H1 (cell line): ENCODE results near the gene CEP120. TPM values are rescaled to one million over a fixed set of nuclear protein-coding genes. Genes with fewer than 3 reads are reported as not detected.

Experiments
- CTCF ChIA-PET: fragments of 300-600 bp; sonication (Branson Sonifier 250); formaldehyde crosslinking; loops from one replicate; lab custom pipeline; 2021; ENCODE audit not compliant: partially characterized antibody; lab: Charles Lee
- POLR2A ChIA-PET: fragments of 300-600 bp; sonication (Branson Sonifier 250); formaldehyde crosslinking; loops from one replicate; lab custom pipeline; 2021; ENCODE audit warnings: inconsistent platforms; ENCODE audit not compliant: partially characterized antibody; lab: Charles Lee
- DNase-seq, 2 experiments: peaks; one replicate each; pipeline versions ENCODE4 v3.0.0 to v3.0.0-alpha.2; 2010 to 2022; ENCODE audit warnings: low spot score in 2 of 2, low read depth in 1 of 2, mixed read lengths in 1 of 2
- FAIRE-seq: peaks from 2 replicates; lab custom pipeline; 2011; peaks lifted over from hg19 to GRCh38; lab: Jason Lieb, UNC
- H2AFZ ChIP-seq: 2 replicates; pipeline ENCODE4 v1.8.1; 2012; ENCODE audit warnings: low read length, inconsistent platforms
- H2AK5ac ChIP-seq: 2 replicates; pipeline ENCODE4 v1.6.1; 2013; ENCODE audit warnings: low read depth, low read length
- H2BK120ac ChIP-seq: replicated peaks from 2 replicates; pipeline ENCODE3; 2013; ENCODE audit warnings: low read depth, low read length, inconsistent platforms
- H2BK12ac ChIP-seq: 2 replicates; pipeline ENCODE4 v1.6.1; 2013; ENCODE audit warnings: low read depth, low read length
- H2BK15ac ChIP-seq: 2 replicates; pipeline ENCODE4 v1.6.1; 2013; ENCODE audit warnings: low read length
- H2BK20ac ChIP-seq: 2 replicates; pipeline ENCODE4 v1.6.1; 2013; ENCODE audit warnings: low read length
- H2BK5ac ChIP-seq: 2 replicates; pipeline ENCODE4 v1.6.1; 2013; ENCODE audit warnings: low read depth, low read length
- H3K14ac ChIP-seq: 2 replicates; pipeline ENCODE4 v1.6.1; 2013; ENCODE audit warnings: inconsistent platforms; ENCODE audit not compliant: insufficient read length
- H3K18ac ChIP-seq: 2 replicates; pipeline ENCODE4 v1.6.1; 2013; ENCODE audit warnings: low read length; ENCODE audit errors: extremely low read depth
- H3K23ac ChIP-seq: 2 replicates; pipeline ENCODE4 v1.6.1; 2013; ENCODE audit warnings: inconsistent platforms; ENCODE audit not compliant: insufficient read length
- H3K23me2 ChIP-seq: 2 replicates; pipeline ENCODE4 v1.6.1; 2013; ENCODE audit warnings: low read depth, low read length
- H3K27ac ChIP-seq: 2 replicates; pipeline ENCODE4 v1.6.1; 2011; ENCODE audit warnings: low read depth, low read length, inconsistent platforms
- H3K27me3 ChIP-seq, 4 experiments: replicated peaks in 1 of 4; 1 replicate in 1 of 4; 2 replicates in 3 of 4; pipeline versions ENCODE4 v1.6.1 to v1.8.1; 2011 to 2013; ENCODE audit warnings: low read length in 3 of 4, mild to moderate bottlenecking in 3 of 4, inconsistent platforms in 2 of 4, mixed read lengths in 2 of 4, moderate library complexity in 1 of 4; ENCODE audit not compliant: control insufficient read depth in 3 of 4, insufficient read depth in 3 of 4; ENCODE audit errors: extremely low read depth in 1 of 4
- H3K36me3 ChIP-seq, 4 experiments: 2 replicates each; pipeline versions ENCODE4 v1.6.1 to v1.8.1; 2011 to 2013; ENCODE audit warnings: mild to moderate bottlenecking in 4 of 4, low read length in 3 of 4, moderate library complexity in 2 of 4, control low read depth in 1 of 4, inconsistent platforms in 1 of 4; ENCODE audit not compliant: insufficient read depth in 4 of 4, control insufficient read depth in 2 of 4
- H3K4ac ChIP-seq: replicated peaks from 2 replicates; pipeline ENCODE3; 2013; ENCODE audit warnings: low read length, low read depth, mixed read lengths, inconsistent platforms; ENCODE audit not compliant: insufficient read length
- H3K4me1 ChIP-seq, 4 experiments: replicated peaks in 1 of 4; 1 replicate in 1 of 4; 2 replicates in 3 of 4; pipeline versions ENCODE4 v1.6.1 to v1.8.1; 2011 to 2013; ENCODE audit warnings: low read length in 3 of 4, inconsistent platforms in 2 of 4, mixed read lengths in 1 of 4; ENCODE audit not compliant: insufficient read depth in 4 of 4, control insufficient read depth in 3 of 4
- H3K4me2 ChIP-seq, 2 experiments: 2 replicates each; pipeline versions ENCODE4 v1.6.1 to v1.8.1; 2011 to 2013; ENCODE audit warnings: low read depth in 2 of 2, low read length in 2 of 2, control low read depth in 1 of 2, inconsistent platforms in 1 of 2, mild to moderate bottlenecking in 1 of 2; ENCODE audit not compliant: insufficient read depth in 1 of 2
- H3K4me3 ChIP-seq, 4 experiments: fragments of 200-600, 300-600 bp in 1 of 4; sonication (generic), shearing (Covaris generic), sonication (Bioruptor Twin) in 1 of 4; 2 replicates each; pipeline versions ENCODE4 v1.5.1 to v1.8.1; 2011 to 2016; ENCODE audit warnings: low read length in 4 of 4, low read depth in 3 of 4, control low read depth in 2 of 4, inconsistent platforms in 2 of 4, mild to moderate bottlenecking in 2 of 4, mixed read lengths in 1 of 4, moderate library complexity in 1 of 4; ENCODE audit not compliant: insufficient read depth in 2 of 4; ENCODE audit errors: extremely low read depth in 1 of 4
- H3K56ac ChIP-seq: replicated peaks from 2 replicates; pipeline ENCODE3; 2013; ENCODE audit warnings: low read depth, mild to moderate bottlenecking, mixed read lengths, low read length, inconsistent platforms; ENCODE audit not compliant: insufficient read length
- H3K79me1 ChIP-seq: 2 replicates; pipeline ENCODE4 v1.6.1; 2013; ENCODE audit warnings: low read depth, low read length, control low read depth
- H3K79me2 ChIP-seq, 2 experiments: 2 replicates each; pipeline versions ENCODE4 v1.6.1 to v1.8.1; 2012 to 2013; ENCODE audit warnings: low read length in 2 of 2, mild to moderate bottlenecking in 2 of 2, inconsistent platforms in 1 of 2; ENCODE audit not compliant: insufficient read depth in 2 of 2, control insufficient read depth in 1 of 2
- H3K9ac ChIP-seq, 4 experiments: replicated peaks in 1 of 4; 1 replicate in 1 of 4; 2 replicates in 3 of 4; pipeline versions ENCODE4 v1.6.1 to v1.8.1; 2011 to 2013; ENCODE audit warnings: low read depth in 3 of 4, low read length in 3 of 4, control low read depth in 2 of 4, mild to moderate bottlenecking in 2 of 4, moderate library complexity in 2 of 4, inconsistent platforms in 1 of 4; ENCODE audit errors: extremely low read depth in 1 of 4
- H3K9me3 ChIP-seq, 2 experiments: 2 replicates each; pipeline versions ENCODE4 v1.6.1 to v1.8.1; 2012 to 2013; ENCODE audit warnings: mild to moderate bottlenecking in 2 of 2, moderate library complexity in 2 of 2, control low read depth in 1 of 2, inconsistent platforms in 1 of 2, low read depth in 1 of 2, low read length in 1 of 2, mixed read lengths in 1 of 2; ENCODE audit not compliant: insufficient read depth in 2 of 2
- H4K20me1 ChIP-seq, 2 experiments: replicated peaks in 1 of 2; 2 replicates each; pipeline versions ENCODE3 to v1.8.1; 2011 to 2013; ENCODE audit warnings: inconsistent platforms in 2 of 2, low read length in 2 of 2, mild to moderate bottlenecking in 1 of 2; ENCODE audit not compliant: insufficient read depth in 2 of 2, control insufficient read depth in 1 of 2
- H4K5ac ChIP-seq: 2 replicates; pipeline ENCODE4 v1.6.1; 2013; ENCODE audit warnings: low read length, low read depth, mixed read lengths, inconsistent platforms; ENCODE audit not compliant: insufficient read length
- H4K8ac ChIP-seq: 2 replicates; pipeline ENCODE4 v1.8.0; 2013; ENCODE audit warnings: mild to moderate bottlenecking, moderate library complexity, low read length, inconsistent platforms; ENCODE audit not compliant: insufficient read depth; ENCODE audit errors: extremely low read depth
- H4K91ac ChIP-seq: replicated peaks from 2 replicates; pipeline ENCODE3; 2013; ENCODE audit warnings: low read length, mixed read lengths, inconsistent platforms; ENCODE audit not compliant: insufficient read length
- CHD1 ChIP-seq: IDR thresholded peaks from 2 replicates; pipeline ENCODE4 v1.6.1; 2012; ENCODE audit warnings: low read depth, low read length, improper control_type of control experiment
- FOSL1 ChIP-seq: IDR thresholded peaks from 2 replicates; pipeline ENCODE4 v1.6.1; 2011; ENCODE audit warnings: mild to moderate bottlenecking, low read depth, low read length, moderate library complexity; ENCODE audit not compliant: insufficient read depth
- NANOG ChIP-seq: IDR thresholded peaks from 2 replicates; pipeline ENCODE4 v1.6.1; 2011; ENCODE audit warnings: low read length, low read depth, mild to moderate bottlenecking, inconsistent platforms; ENCODE audit not compliant: insufficient read depth, poor library complexity, severe bottlenecking
- NRF1 ChIP-seq: IDR thresholded peaks from 2 replicates; pipeline ENCODE4 v1.6.1; 2011; ENCODE audit warnings: mild to moderate bottlenecking, low read depth, low read length, improper control_type of control experiment
- RFX5 ChIP-seq: IDR thresholded peaks from 2 replicates; pipeline ENCODE4 v1.6.1; 2011; ENCODE audit warnings: low read depth, low read length, improper control_type of control experiment, borderline replicate concordance
- RXRA ChIP-seq: IDR thresholded peaks from 2 replicates; pipeline ENCODE4 v1.6.1; 2011; ENCODE audit warnings: low read depth, mild to moderate bottlenecking, low read length, moderate library complexity; ENCODE audit not compliant: insufficient read depth
- SIN3A ChIP-seq, 2 experiments: IDR thresholded peaks in 1 of 2; conservative IDR thresholded peaks in 1 of 2; 2 replicates each; pipeline ENCODE4 v1.6.1; 2011 to 2012; ENCODE audit warnings: low read length in 2 of 2, improper control_type of control experiment in 1 of 2, low read depth in 1 of 2, mild to moderate bottlenecking in 1 of 2
- SP1 ChIP-seq: IDR thresholded peaks from 2 replicates; pipeline ENCODE4 v1.6.1; 2011; ENCODE audit warnings: low read depth, low read length
- SRF ChIP-seq: IDR thresholded peaks from 2 replicates; pipeline ENCODE4 v1.6.1; 2011; ENCODE audit warnings: mild to moderate bottlenecking, low read depth, low read length, moderate library complexity
- polyA plus RNA-seq, 7 experiments: library from polyadenylated mRNA; depleted of rRNA in 3 of 7; stranded (reverse) in 5 of 7; unstranded in 2 of 7; fragments of >200 nt in 5 of 7; fragments of 200-250 nt in 2 of 7; gene quantifications; 1 replicate in 5 of 7; 2 replicates in 1 of 7; 4 replicates in 1 of 7; pipeline versions ENCODE4 v1.2.1 to v1.2.3, GENCODE V29; 2011 to 2013; ENCODE audit warnings: missing spikeins in 2 of 7, mixed read lengths in 2 of 7
- total RNA-seq: library from RNA; stranded (reverse); fragmentation: NEBNext Ultra II Directional; extraction: Animal tissue kit (Norgen Biotek cat#: 25700); gene quantifications from 2 replicates; pipeline ENCODE4 v1.2.1, GENCODE V29; 2021
- TF ChIP-seq, protein P1 (sequence below), 3 experiments: IDR thresholded peaks; 1 replicate in 2 of 3; 2 replicates in 1 of 3; pipeline versions ENCODE4 v1.5.1 to v1.6.1; 2011; ENCODE audit warnings: low read length in 3 of 3, mild to moderate bottlenecking in 3 of 3, inconsistent platforms in 2 of 3, low read depth in 1 of 3, moderate library complexity in 1 of 3; ENCODE audit not compliant: insufficient read depth in 1 of 3; ENCODE audit errors: control extremely low read depth in 1 of 3
- TF ChIP-seq, protein P2 (sequence below): IDR thresholded peaks from 2 replicates; pipeline ENCODE4 v1.6.1; 2012; ENCODE audit warnings: low read length, inconsistent platforms

The CEP120 gene
- total and polyA plus RNA-seq, 2 of the 8 experiments (the other 6 are each of a cell fraction or from before 2014, with no cell fraction given) = 9.3 to 17.9 TPM

DNA sequence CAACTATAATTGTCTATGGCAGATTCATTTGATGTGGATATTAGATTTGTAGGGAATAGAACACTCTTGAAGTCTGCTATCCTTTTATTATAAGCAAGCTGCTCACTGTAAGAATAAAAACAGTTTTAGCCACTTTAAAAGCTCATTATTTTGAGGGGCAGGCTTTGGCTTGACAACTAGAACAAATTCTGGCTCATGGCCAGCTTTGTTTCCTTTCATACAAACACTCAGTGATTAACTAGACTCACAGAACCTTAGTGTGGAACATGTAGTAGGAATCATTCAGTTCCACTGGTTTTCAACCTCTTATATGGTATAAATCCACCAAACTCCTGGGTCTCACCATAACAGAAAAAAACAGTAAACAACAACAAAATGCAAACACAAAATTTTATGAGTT lies 27.4 kb upstream of the CEP120 start:
- no peaks in the 10 kb centered on the region for H4K20me1 ChIP-seq
- no peak overlapping the region for H2BK120ac ChIP-seq
- no peak overlapping the region for H2AFZ ChIP-seq
- CTCF ChIA-PET = no interaction called here
- H3K4me2 ChIP-seq = no peak overlapping the region
- H2BK15ac ChIP-seq = no peak overlapping the region
- no peak overlapping the region for H3K4me3 ChIP-seq
- H3K9ac ChIP-seq = no peak overlapping the region
- H3K23ac ChIP-seq = no peak overlapping the region
- FAIRE-seq = no peak
- H4K5ac ChIP-seq = no peak overlapping the region
- no peaks in the 10 kb centered on the region for H3K23me2 ChIP-seq
- H3K4me1 ChIP-seq = peaks cover 0 to 5% (median 0%) of the 10 kb centered on the region in 4 experiments; a peak in 2 of 7 replicates
- H2BK20ac ChIP-seq = no peak overlapping the region
- no peak for TF ChIP-seq NANOG
- TF ChIP-seq NRF1 = no peak
- TF ChIP-seq, protein P1, sequence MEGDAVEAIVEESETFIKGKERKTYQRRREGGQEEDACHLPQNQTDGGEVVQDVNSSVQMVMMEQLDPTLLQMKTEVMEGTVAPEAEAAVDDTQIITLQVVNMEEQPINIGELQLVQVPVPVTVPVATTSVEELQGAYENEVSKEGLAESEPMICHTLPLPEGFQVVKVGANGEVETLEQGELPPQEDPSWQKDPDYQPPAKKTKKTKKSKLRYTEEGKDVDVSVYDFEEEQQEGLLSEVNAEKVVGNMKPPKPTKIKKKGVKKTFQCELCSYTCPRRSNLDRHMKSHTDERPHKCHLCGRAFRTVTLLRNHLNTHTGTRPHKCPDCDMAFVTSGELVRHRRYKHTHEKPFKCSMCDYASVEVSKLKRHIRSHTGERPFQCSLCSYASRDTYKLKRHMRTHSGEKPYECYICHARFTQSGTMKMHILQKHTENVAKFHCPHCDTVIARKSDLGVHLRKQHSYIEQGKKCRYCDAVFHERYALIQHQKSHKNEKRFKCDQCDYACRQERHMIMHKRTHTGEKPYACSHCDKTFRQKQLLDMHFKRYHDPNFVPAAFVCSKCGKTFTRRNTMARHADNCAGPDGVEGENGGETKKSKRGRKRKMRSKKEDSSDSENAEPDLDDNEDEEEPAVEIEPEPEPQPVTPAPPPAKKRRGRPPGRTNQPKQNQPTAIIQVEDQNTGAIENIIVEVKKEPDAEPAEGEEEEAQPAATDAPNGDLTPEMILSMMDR (IDR thresholded peaks at IDR 0.05; ENCODE audit: control extremely low read depth in 1 of 3, insufficient read depth in 1 of 3, low read depth in 1 of 3, low read length in 3 of 3) = no peak
- TF ChIP-seq SIN3A (conservative IDR thresholded peaks at IDR 0.05 in 1 of 2, IDR thresholded peaks at IDR 0.05 in 1 of 2; ENCODE audit: low read depth in 1 of 2, low read length in 2 of 2) = no peak
- no peak for TF ChIP-seq RFX5
- no peak for TF ChIP-seq SP1
- TF ChIP-seq SRF = no peak
- no peak for TF ChIP-seq RXRA
- TF ChIP-seq, protein P2, sequence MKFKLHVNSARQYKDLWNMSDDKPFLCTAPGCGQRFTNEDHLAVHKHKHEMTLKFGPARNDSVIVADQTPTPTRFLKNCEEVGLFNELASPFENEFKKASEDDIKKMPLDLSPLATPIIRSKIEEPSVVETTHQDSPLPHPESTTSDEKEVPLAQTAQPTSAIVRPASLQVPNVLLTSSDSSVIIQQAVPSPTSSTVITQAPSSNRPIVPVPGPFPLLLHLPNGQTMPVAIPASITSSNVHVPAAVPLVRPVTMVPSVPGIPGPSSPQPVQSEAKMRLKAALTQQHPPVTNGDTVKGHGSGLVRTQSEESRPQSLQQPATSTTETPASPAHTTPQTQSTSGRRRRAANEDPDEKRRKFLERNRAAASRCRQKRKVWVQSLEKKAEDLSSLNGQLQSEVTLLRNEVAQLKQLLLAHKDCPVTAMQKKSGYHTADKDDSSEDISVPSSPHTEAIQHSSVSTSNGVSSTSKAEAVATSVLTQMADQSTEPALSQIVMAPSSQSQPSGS = no peak
- no peak for TF ChIP-seq FOSL1
- TF ChIP-seq CHD1 = no peak
- TF ChIP-seq, all 59 proteins: peak for 0
- no peaks in the 10 kb centered on the region for H3K36me3 ChIP-seq
- no peak overlapping the region for H3K18ac ChIP-seq
- H4K8ac ChIP-seq = no peak overlapping the region
- H3K27me3 ChIP-seq = no peaks in the 10 kb centered on the region
- POLR2A ChIA-PET = no interaction called here
- no peaks in the 10 kb centered on the region for H3K79me2 ChIP-seq
- no peak overlapping the region for H4K91ac ChIP-seq
- DNase-seq = no peak
- H2BK12ac ChIP-seq = no peak overlapping the region
- no peak overlapping the region for H3K27ac ChIP-seq
- no peaks in the 10 kb centered on the region for H3K79me1 ChIP-seq
- no peak overlapping the region for H2BK5ac ChIP-seq
- H2AK5ac ChIP-seq = no peak overlapping the region
- H3K14ac ChIP-seq = no peak overlapping the region
- no peak overlapping the region for H3K4ac ChIP-seq
- no peaks in the 10 kb centered on the region for H3K9me3 ChIP-seq
- H3K56ac ChIP-seq = no peak overlapping the region
